Neural progenitor cell (in vitro differentiated cells): ENCODE data around the gene SFSWAP. TPM values are rescaled to one million over a fixed set of nuclear protein-coding genes. Genes with fewer than 3 reads are reported as not detected.

ENCODE experiments used
- DNase-seq: peaks from one replicate; pipeline ENCODE4 v3.0.0-alpha.2; 2016; ENCODE audit warnings: low spot score
- H2AFZ ChIP-seq: fragments of 200-600 bp; sonication (generic); replicated peaks from 2 replicates; pipeline ENCODE4 v1.6.1; 2016; ENCODE audit warnings: antibody characterized with exemption
- H3F3A ChIP-seq: fragments of 200-600 bp; sonication (generic); 2 replicates; pipeline ENCODE4 v1.6.1; 2016; ENCODE audit warnings: antibody characterized with exemption, low read depth
- H3K27ac ChIP-seq: fragments of 200-600 bp; sonication (generic); 2 replicates; pipeline ENCODE4 v1.5.1; 2016; ENCODE audit warnings: mild to moderate bottlenecking
- H3K27me3 ChIP-seq: fragments of 200-600 bp; sonication (generic); 2 replicates; pipeline ENCODE4 v1.6.1; 2016; ENCODE audit warnings: mild to moderate bottlenecking, moderate library complexity
- H3K36me3 ChIP-seq: fragments of 200-600 bp; sonication (generic); 2 replicates; pipeline ENCODE4 v1.5.1; 2016
- H3K4me1 ChIP-seq: fragments of 200-600 bp; sonication (generic); 2 replicates; pipeline ENCODE4 v1.6.1; 2016; ENCODE audit warnings: mixed run types
- H3K4me2 ChIP-seq: fragments of 200-600 bp; sonication (generic); 2 replicates; pipeline ENCODE4 v1.6.1; 2016
- H3K4me3 ChIP-seq: fragments of 200-600 bp; sonication (generic); 2 replicates; pipeline ENCODE4 v1.5.1; 2016
- H3K79me2 ChIP-seq: fragments of 200-600 bp; sonication (generic); 2 replicates; pipeline ENCODE4 v1.6.1; 2016; ENCODE audit warnings: low read depth
- H3K9ac ChIP-seq: fragments of 200-600 bp; sonication (generic); 2 replicates; pipeline ENCODE4 v1.6.1; 2016
- H3K9me3 ChIP-seq: fragments of 200-600 bp; sonication (generic); 2 replicates; pipeline ENCODE4 v1.5.1; 2016; ENCODE audit warnings: low read depth
- H4K20me1 ChIP-seq: fragments of 200-600 bp; sonication (generic); 2 replicates; pipeline ENCODE4 v1.6.1; 2016; ENCODE audit warnings: low read depth
- H3K27ac Mint-ChIP-seq: 3 replicates; pipeline ENCODE4 v1.8.0; 2021; ENCODE audit warnings: mixed read lengths
- H3K27me3 Mint-ChIP-seq: 2 replicates; pipeline ENCODE4 v1.8.0; 2022; ENCODE audit warnings: low read depth, mild to moderate bottlenecking, inconsistent platforms, moderate library complexity, mixed read lengths; ENCODE audit not compliant: insufficient read depth
- H3K36me3 Mint-ChIP-seq: 3 replicates; pipeline ENCODE4 v1.8.0; 2021; ENCODE audit warnings: mixed read lengths
- H3K4me1 Mint-ChIP-seq: 3 replicates; pipeline ENCODE4 v1.8.0; 2021; ENCODE audit warnings: mixed read lengths
- H3K4me3 Mint-ChIP-seq: 3 replicates; pipeline ENCODE4 v1.8.0; 2021; ENCODE audit warnings: mild to moderate bottlenecking, moderate library complexity, mixed read lengths
- H3K9me3 Mint-ChIP-seq: 3 replicates; pipeline ENCODE4 v1.8.0; 2020; ENCODE audit warnings: mixed read lengths
- EZH2 ChIP-seq: fragments of 200-600 bp; sonication (generic); IDR thresholded peaks from 2 replicates; pipeline ENCODE4 v1.6.1; 2017; ENCODE audit warnings: antibody characterized with exemption, mild to moderate bottlenecking, moderate library complexity
- EZH2phosphoT487 ChIP-seq: fragments of 200-600 bp; sonication (generic); IDR thresholded peaks from 2 replicates; pipeline ENCODE4 v1.6.1; 2017; ENCODE audit warnings: antibody characterized with exemption
- total RNA-seq: library from RNA; depleted of rRNA; stranded (reverse); fragments of >200 nt; gene quantifications from 2 replicates; pipeline ENCODE4 v1.2.3, GENCODE V29; 2015; ENCODE audit warnings: low replicate concordance
- TF ChIP-seq, protein P1 (sequence below): fragments of 200-600 bp; sonication (generic); IDR thresholded peaks from 2 replicates; pipeline ENCODE4 v1.5.1; 2017; ENCODE audit warnings: antibody characterized with exemption, mild to moderate bottlenecking

Gene SFSWAP
- total RNA-seq, 1 donor from 2014 or later, result 37.0 TPM

DNA sequence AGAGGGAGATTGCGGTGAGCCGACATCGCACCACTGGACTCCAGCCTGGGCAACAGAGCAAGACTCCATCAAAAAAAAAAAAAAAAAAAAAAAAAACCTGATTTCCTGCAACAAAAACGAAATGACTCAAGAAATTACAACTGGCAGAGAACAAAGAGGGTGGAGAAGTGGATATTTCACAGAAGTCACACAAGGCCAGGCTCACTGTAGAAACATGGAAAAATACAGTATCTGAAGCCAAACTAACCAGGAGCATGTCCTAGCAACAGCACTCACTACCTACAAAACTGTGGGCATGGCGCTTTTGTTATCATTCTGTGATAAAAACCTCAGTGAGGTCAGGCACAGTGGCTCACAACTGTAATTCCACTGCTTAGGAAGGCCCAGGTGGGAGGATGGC, 105.6 kb downstream of the SFSWAP start:
- no peaks in the 10 kb centered on the region for H3K36me3 Mint-ChIP-seq
- no peak overlapping the region for H3K4me3 Mint-ChIP-seq
- no peaks in the 10 kb centered on the region for H3K36me3 ChIP-seq
- no peak overlapping the region for H3K27ac ChIP-seq
- no peak for TF ChIP-seq EZH2
- TF ChIP-seq, protein P1, sequence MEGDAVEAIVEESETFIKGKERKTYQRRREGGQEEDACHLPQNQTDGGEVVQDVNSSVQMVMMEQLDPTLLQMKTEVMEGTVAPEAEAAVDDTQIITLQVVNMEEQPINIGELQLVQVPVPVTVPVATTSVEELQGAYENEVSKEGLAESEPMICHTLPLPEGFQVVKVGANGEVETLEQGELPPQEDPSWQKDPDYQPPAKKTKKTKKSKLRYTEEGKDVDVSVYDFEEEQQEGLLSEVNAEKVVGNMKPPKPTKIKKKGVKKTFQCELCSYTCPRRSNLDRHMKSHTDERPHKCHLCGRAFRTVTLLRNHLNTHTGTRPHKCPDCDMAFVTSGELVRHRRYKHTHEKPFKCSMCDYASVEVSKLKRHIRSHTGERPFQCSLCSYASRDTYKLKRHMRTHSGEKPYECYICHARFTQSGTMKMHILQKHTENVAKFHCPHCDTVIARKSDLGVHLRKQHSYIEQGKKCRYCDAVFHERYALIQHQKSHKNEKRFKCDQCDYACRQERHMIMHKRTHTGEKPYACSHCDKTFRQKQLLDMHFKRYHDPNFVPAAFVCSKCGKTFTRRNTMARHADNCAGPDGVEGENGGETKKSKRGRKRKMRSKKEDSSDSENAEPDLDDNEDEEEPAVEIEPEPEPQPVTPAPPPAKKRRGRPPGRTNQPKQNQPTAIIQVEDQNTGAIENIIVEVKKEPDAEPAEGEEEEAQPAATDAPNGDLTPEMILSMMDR, result no peak
- TF ChIP-seq EZH2phosphoT487, result no peak
- H3K79me2 ChIP-seq, result no peaks in the 10 kb centered on the region
- no peaks in the 10 kb centered on the region for H3F3A ChIP-seq
- H3K9ac ChIP-seq, result no peak overlapping the region
- H3K27ac Mint-ChIP-seq, result no peak overlapping the region
- H3K4me3 ChIP-seq, result no peak overlapping the region
- no peak overlapping the region for H2AFZ ChIP-seq
- no peaks in the 10 kb centered on the region for H3K9me3 ChIP-seq
- H3K4me1 ChIP-seq, result no peaks in the 10 kb centered on the region
- H3K27me3 Mint-ChIP-seq, result peaks cover 2% of the 10 kb centered on the region
- no peaks in the 10 kb centered on the region for H3K4me1 Mint-ChIP-seq
- no peak for DNase-seq
- H4K20me1 ChIP-seq, result no peaks in the 10 kb centered on the region
- no peak overlapping the region for H3K4me2 ChIP-seq
- peaks cover 11% of the 10 kb centered on the region for H3K9me3 Mint-ChIP-seq
- no peaks in the 10 kb centered on the region for H3K27me3 ChIP-seq

DNA sequence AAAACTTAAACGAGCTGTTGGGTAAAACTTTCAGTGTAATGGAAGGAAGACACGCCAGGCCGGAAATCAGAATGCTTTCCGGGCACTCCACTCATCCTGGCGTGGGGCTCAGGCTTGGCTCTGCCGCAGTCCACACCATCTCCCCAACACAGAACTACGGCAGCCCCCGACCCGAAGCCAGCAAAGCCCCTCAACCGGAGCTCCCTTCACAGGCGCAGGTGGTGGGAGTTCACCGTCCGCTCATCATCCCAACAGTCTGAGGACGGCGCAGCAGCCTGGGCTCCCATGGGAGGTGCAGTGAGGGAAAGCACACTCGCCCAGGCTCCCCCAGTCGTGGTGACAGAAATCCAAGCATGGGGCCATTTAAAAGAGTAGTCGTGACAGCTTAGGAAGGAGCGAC, 106.4 kb downstream of the SFSWAP start:
- H3K4me2 ChIP-seq, result no peak overlapping the region
- H3K79me2 ChIP-seq, result no peaks in the 10 kb centered on the region
- H3K27me3 ChIP-seq, result no peaks in the 10 kb centered on the region
- H3K27ac ChIP-seq, result no peak overlapping the region
- no peak for DNase-seq
- H3K4me1 ChIP-seq, result no peaks in the 10 kb centered on the region
- H3K4me3 ChIP-seq, result no peak overlapping the region
- Mint-ChIP-seq H3K27ac (no peak overlapping the region), H3K9me3 (peaks cover 6% of the 10 kb centered on the region), H3K4me3 (no peak overlapping the region), H3K27me3 (peaks cover 2% of the 10 kb centered on the region), H3K4me1 (no peaks in the 10 kb centered on the region), H3K36me3 (no peaks in the 10 kb centered on the region)
- TF ChIP-seq EZH2 (no peak), EZH2phosphoT487 (no peak)
- TF ChIP-seq, protein P1, result no peak
- H3K9me3 ChIP-seq, result no peaks in the 10 kb centered on the region
- H4K20me1 ChIP-seq, result no peaks in the 10 kb centered on the region
- no peaks in the 10 kb centered on the region for H3F3A ChIP-seq
- H3K36me3 ChIP-seq, result no peaks in the 10 kb centered on the region
- no peak overlapping the region for H2AFZ ChIP-seq
- H3K9ac ChIP-seq, result no peak overlapping the region

DNA sequence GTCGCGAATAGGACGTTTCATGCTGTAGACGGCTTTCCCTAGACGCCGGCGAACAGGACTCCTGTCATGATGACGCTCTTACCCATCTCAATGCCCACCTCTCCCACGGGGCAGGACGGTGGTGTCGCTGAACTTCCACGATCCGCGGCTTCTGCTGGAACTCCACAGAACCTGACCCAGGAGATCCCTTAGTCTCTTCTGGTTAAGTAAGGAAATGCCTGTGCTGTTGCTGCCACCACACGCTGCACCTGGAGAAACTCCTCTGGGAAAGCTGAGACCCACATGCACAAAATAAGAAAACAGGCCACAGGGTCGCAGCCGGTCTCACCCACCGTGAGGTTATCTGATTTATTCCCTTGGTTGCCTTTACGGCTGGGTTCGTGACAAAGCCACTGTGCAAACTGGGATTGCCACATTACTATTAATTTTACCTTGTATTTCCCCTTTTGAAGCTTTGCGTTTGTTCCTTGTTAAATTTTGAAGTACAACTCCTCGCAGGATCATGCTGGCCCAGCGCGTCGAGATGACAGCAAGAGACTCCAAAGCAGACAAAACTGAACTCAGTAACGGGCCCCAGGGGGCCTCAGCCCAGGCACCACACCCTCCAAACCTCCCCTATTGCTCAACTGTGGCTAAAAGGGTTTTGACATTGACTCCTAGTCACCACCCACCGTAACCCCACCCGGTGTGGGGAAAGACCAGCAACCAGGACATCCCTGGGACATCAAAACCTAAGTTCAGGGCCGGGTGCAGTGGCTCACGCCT, 108.1 kb downstream of the SFSWAP start:
- no peaks in the 10 kb centered on the region for H3K79me2 ChIP-seq
- H3K4me2 ChIP-seq, result no peak overlapping the region
- H3K27me3 ChIP-seq, result no peaks in the 10 kb centered on the region
- H3K27ac ChIP-seq, result no peak overlapping the region
- DNase-seq, result no peak
- H3K4me1 ChIP-seq, result no peaks in the 10 kb centered on the region
- no peaks in the 10 kb centered on the region for H3F3A ChIP-seq
- Mint-ChIP-seq H3K4me3 (no peak overlapping the region), H3K9me3 (no peaks in the 10 kb centered on the region), H3K36me3 (no peaks in the 10 kb centered on the region), H3K27me3 (peaks cover 2% of the 10 kb centered on the region), H3K4me1 (no peaks in the 10 kb centered on the region), H3K27ac (no peak overlapping the region)
- H3K36me3 ChIP-seq, result no peaks in the 10 kb centered on the region
- H2AFZ ChIP-seq, result no peak overlapping the region
- no peak overlapping the region for H3K9ac ChIP-seq
- no peak overlapping the region for H3K4me3 ChIP-seq
- H4K20me1 ChIP-seq, result no peaks in the 10 kb centered on the region
- TF ChIP-seq EZH2phosphoT487 (no peak), EZH2 (no peak)
- TF ChIP-seq, protein P1, result no peak
- H3K9me3 ChIP-seq, result no peaks in the 10 kb centered on the region
